ENCODE measurements around the gene C19orf33. TPM values are rescaled to one million over a fixed set of nuclear protein-coding genes. Genes with fewer than 3 reads are reported as not detected.
"Not testable (repeated sequence)": the region's sequence is repeated elsewhere in the genome, so short reads cannot be mapped to it uniquely, and the experiment has no call there.

C19orf33 gene
- total RNA-seq = not detected

DNA sequence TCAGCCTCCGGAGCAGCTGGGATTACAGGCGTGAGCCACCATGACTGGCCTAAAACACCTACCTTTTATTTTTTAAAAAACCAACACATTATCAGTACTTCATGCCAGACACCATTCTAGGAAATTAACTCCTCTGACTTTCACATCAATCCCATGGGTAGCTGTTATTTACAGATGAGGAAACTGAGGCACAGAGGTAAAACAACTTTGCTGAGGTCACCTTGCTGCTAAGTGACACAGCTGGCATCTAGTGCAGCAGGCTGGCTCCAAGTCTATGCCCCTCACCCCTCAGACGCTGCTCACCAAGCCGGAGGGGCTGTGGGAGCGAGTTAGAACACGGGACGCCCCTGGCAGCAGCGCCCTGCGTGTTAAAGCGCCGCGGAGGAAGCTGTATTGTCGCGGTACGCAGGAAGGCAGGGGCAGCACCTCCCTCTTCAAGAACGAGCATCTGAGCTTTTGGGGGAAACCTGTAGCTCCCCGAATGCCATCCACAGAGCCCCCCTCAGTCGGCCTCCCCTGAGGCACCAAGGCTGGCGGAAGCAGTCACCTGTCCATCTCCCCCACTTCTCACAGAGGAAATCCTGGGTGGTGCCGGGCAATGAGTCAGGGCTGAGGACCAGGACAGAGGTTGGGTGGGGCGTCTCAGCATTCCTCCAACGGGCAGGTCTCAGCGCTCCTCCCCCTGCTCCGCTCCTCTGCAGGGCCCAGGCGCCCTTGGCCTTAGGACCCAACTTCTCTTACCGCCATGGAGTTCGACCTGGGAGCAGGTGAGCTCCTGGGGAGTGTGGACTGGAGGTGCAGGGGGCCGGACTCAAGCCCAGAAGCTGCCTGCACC lies at the start of gene C19orf33:
TSS of gene C19orf33 (plus strand) at position 735 of the 835 bp plus-strand sequence. CDS start at position 746, 11 bp downstream.
- intact Hi-C loops (cut with micrococcal nuclease) = no loop called here
- TF ChIP-seq, protein P1, sequence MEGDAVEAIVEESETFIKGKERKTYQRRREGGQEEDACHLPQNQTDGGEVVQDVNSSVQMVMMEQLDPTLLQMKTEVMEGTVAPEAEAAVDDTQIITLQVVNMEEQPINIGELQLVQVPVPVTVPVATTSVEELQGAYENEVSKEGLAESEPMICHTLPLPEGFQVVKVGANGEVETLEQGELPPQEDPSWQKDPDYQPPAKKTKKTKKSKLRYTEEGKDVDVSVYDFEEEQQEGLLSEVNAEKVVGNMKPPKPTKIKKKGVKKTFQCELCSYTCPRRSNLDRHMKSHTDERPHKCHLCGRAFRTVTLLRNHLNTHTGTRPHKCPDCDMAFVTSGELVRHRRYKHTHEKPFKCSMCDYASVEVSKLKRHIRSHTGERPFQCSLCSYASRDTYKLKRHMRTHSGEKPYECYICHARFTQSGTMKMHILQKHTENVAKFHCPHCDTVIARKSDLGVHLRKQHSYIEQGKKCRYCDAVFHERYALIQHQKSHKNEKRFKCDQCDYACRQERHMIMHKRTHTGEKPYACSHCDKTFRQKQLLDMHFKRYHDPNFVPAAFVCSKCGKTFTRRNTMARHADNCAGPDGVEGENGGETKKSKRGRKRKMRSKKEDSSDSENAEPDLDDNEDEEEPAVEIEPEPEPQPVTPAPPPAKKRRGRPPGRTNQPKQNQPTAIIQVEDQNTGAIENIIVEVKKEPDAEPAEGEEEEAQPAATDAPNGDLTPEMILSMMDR (IDR thresholded peaks at IDR 0.05) = no peak
- Mint-ChIP-seq H3K36me3 (ENCODE audit: low read depth) (peaks cover 9% of the 10 kb centered on the region), H3K4me3 (no peak within 1 kb of the TSS), H3K27me3 (no peaks in the 10 kb centered on the region), H3K9me3 (no peaks in the 10 kb centered on the region), H3K4me1 (ENCODE audit: low read depth) (no peaks in the 10 kb centered on the region), H3K27ac (no peak within 1 kb of the TSS)
- DNase-seq = no peak
- POLR2A ChIA-PET = no interaction called here
- CTCF ChIA-PET = no interaction called here
- no peak for ATAC-seq

DNA sequence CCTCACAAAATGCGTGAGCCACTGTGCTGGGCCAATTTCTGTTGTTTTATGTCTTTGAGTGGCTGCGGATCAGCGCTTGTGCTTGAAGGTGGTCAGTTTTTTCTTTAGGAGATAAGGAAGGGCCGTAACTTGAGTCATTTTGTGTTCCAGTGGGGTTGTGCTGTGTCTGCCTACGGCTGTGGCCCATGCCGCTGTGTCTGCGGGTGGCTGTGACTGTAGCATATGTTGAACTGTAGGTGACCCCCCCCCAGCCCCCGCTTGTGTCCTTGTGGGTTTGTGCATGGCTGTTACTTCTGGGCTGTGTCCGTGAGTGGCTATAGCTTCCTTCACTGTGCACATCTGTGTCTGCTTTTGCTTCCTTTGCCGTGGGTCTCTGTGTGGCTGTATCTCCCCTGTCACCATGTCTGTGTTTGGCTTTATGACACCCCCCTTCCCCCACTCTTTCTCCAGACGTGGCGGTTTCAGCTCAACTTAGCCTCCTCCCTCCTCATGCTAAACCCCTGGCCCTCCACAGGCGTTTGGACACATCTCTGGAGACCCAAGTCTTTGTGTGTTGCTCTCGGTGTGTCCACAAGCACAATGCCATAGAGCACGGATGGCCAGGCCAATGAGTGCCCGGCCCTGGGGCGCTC lies 48.6 kb upstream of the C19orf33 start:
- peaks cover 33% of the 10 kb centered on the region for H3K27me3 Mint-ChIP-seq
- no peaks in the 10 kb centered on the region for H3K9me3 Mint-ChIP-seq
- CTCF ChIA-PET = interaction anchor here (0.7 to 4.1 kb wide), 9 partner anchors 10 to 353 kb away, joined by 3 to 27 read pairs (median 4); partner anchors contain the start of gene SPINT2
- H3K4me1 Mint-ChIP-seq (ENCODE audit: low read depth) = peaks cover 5% of the 10 kb centered on the region
- DNase-seq (no peak), ATAC-seq (no peak)
- TF ChIP-seq, protein P1 (IDR thresholded peaks at IDR 0.05) = no peak
- H3K27ac Mint-ChIP-seq = no peak overlapping the region
- POLR2A ChIA-PET = interaction anchor here (0.7 to 1.1 kb wide), 2 partner anchors 9 to 11 kb away, joined by 3 read pairs; partner anchors contain the start of gene SPINT2
- H3K4me3 Mint-ChIP-seq = no peak overlapping the region
- no peaks in the 10 kb centered on the region for H3K36me3 Mint-ChIP-seq (ENCODE audit: low read depth)
- intact Hi-C loops (cut with micrococcal nuclease) = no loop called here

DNA sequence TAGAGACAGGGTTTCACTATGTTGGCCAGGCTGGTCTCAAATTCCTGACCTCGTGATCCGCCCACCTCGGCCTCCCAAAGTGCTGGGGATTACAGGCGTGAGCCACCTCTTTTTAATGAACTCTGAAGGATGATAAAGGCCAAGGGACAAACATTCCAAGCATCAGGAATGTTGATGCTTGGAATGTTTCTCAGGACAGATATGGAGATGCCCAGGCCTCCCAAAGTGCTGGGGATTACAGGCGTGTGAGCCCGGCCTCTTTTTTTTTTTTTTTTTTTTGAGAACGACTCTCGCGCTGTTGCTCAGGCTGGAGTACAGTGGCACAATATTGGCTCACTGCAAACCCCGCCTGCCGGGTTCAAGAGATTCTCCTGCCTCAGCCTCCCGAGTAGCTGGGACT lies 42.1 kb upstream of the C19orf33 start:
- H3K4me3 Mint-ChIP-seq; POLR2A ChIA-PET; H3K27me3 Mint-ChIP-seq; H3K36me3 Mint-ChIP-seq (ENCODE audit: low read depth); H3K27ac Mint-ChIP-seq; ATAC-seq; H3K9me3 Mint-ChIP-seq; DNase-seq: not testable (repeated sequence)
- intact Hi-C loops (cut with micrococcal nuclease) = loop anchor here (10.0 kb wide), 1 partner anchor 53 kb away; the partner anchor contains the start of genes KCNK6 and YIF1B
- CTCF ChIA-PET = interaction anchor here (5.3 kb wide), 1 partner anchor 18 kb away, joined by 30 read pairs; no protein-coding TSS in a partner anchor
- H3K4me1 Mint-ChIP-seq (ENCODE audit: low read depth) = peaks cover 29% of the 10 kb centered on the region

GRCh38 chr19:38262585-38263268 lies 41.3 kb upstream of the C19orf33 start:
- CTCF ChIA-PET = interaction anchor here (5.3 kb wide), 1 partner anchor 18 kb away, joined by 30 read pairs; no protein-coding TSS in a partner anchor
- POLR2A ChIA-PET = no interaction called here
- peaks cover 35% of the 10 kb centered on the region for H3K4me1 Mint-ChIP-seq (ENCODE audit: low read depth)
- peak overlapping the region; percentile 16 for H3K4me3 Mint-ChIP-seq
- no peak for ATAC-seq
- TF ChIP-seq, protein P1 (IDR thresholded peaks at IDR 0.05) = no peak
- H3K27ac Mint-ChIP-seq = peak overlapping the region; percentile 97
- intact Hi-C loops (cut with micrococcal nuclease) = loop anchor here (10.0 kb wide), 1 partner anchor 52 kb away; the partner anchor contains the start of genes KCNK6 and YIF1B
- DNase-seq = no peak
- peaks cover 5% of the 10 kb centered on the region for H3K27me3 Mint-ChIP-seq
- H3K36me3 Mint-ChIP-seq (ENCODE audit: low read depth) = no peaks in the 10 kb centered on the region
- H3K9me3 Mint-ChIP-seq = no peaks in the 10 kb centered on the region
